Lower lobe of right lung (tissue), 2 donors: ENCODE data around the gene USP43. TPM values are rescaled to one million over a fixed set of nuclear protein-coding genes. Genes with fewer than 3 reads are reported as not detected.

ENCODE experiments used
- ATAC-seq, 2 donors: fragments of 200-7000 bp; cut with Tn5 transposase; one replicate each; pipeline ENCODE4 v1.9.1; 2020 to 2022; ENCODE audit warnings: mild to moderate bottlenecking in 2 of 2, moderate library complexity in 2 of 2
- DNase-seq: peaks from one replicate; pipeline ENCODE4 v3.0.0-alpha.2; 2020
- H3K27ac ChIP-seq: fragments of 200-600 bp; one replicate; pipeline ENCODE4 v1.8.0; 2022
- H3K27me3 ChIP-seq: fragments of 200-600 bp; one replicate; pipeline ENCODE4 v1.8.0; 2022; ENCODE audit warnings: low read depth
- H3K36me3 ChIP-seq: fragments of 200-600 bp; one replicate; pipeline ENCODE4 v1.8.0; 2022; ENCODE audit warnings: mild to moderate bottlenecking
- H3K4me1 ChIP-seq: fragments of 200-600 bp; one replicate; pipeline ENCODE4 v1.8.0; 2022
- H3K4me3 ChIP-seq: fragments of 200-600 bp; one replicate; pipeline ENCODE4 v1.8.0; 2022; ENCODE audit warnings: mild to moderate bottlenecking
- H3K9me3 ChIP-seq: fragments of 200-600 bp; one replicate; pipeline ENCODE4 v1.8.0; 2022
- CTCF ChIP-seq: fragments of 200-600 bp; IDR thresholded peaks from one replicate; pipeline ENCODE4 v1.8.0; 2022; ENCODE audit warnings: antibody characterized with exemption, mild to moderate bottlenecking
- intact Hi-C: fragments of 100-400 bp; cut with DNase I; formaldehyde crosslinking; loops from one replicate; pipeline ENCODE4 v1.11.0; 2022
- total RNA-seq: library from RNA; stranded (reverse); fragmentation: NEBNext Ultra II Directional; extraction: Animal tissue kit (Norgen Biotek cat#: 25700); gene quantifications from one replicate; pipeline ENCODE4 v1.2.1, GENCODE V29; 2021
- donor health status: DM: no; HTN: yes; CAD: no; lungs with severe emphysema.

The USP43 gene
- total RNA-seq, 1 donor from 2014 or later, result 6.8 TPM

GRCh38 chr17:9763643-9764042 is 118.3 kb downstream of the USP43 start:
- Histone ChIP-seq H3K4me1 (no peaks in the 10 kb centered on the region), H3K27me3 (peaks cover 18% of the 10 kb centered on the region), H3K9me3 (no peaks in the 10 kb centered on the region), H3K27ac (no peak overlapping the region), H3K4me3 (no peak overlapping the region), H3K36me3 (no peaks in the 10 kb centered on the region)
- TF ChIP-seq CTCF, result no peak
- intact Hi-C loops, result no loop called here
- no peak for DNase-seq
- peak; percentile 14 to 34 for ATAC-seq

- Histone ChIP-seq H3K27ac (no peak overlapping the region), H3K27me3 (peaks cover 26% of the 10 kb centered on the region), H3K4me1 (no peaks in the 10 kb centered on the region), H3K9me3 (no peaks in the 10 kb centered on the region), H3K36me3 (no peaks in the 10 kb centered on the region), H3K4me3 (no peak overlapping the region)
- no peak for ATAC-seq
- no peak for DNase-seq
- intact Hi-C loops, result no loop called here
- TF ChIP-seq CTCF, result no peak
Observed at GRCh38 chr17:9765322-9765721, 120.0 kb downstream of the USP43 start.

- H3K27me3 ChIP-seq, result peaks cover 26% of the 10 kb centered on the region
- ATAC-seq, result no peak
- no peak for TF ChIP-seq CTCF
- no peaks in the 10 kb centered on the region for H3K36me3 ChIP-seq
- H3K4me3 ChIP-seq, result no peak overlapping the region
- H3K9me3 ChIP-seq, result no peaks in the 10 kb centered on the region
- H3K4me1 ChIP-seq, result no peaks in the 10 kb centered on the region
- intact Hi-C loops, result no loop called here
- DNase-seq, result no peak
- no peak overlapping the region for H3K27ac ChIP-seq
Observed at GRCh38 chr17:9766970-9767369, 121.7 kb downstream of the USP43 start.

GRCh38 chr17:9767432-9767991 is 122.2 kb downstream of the USP43 start:
- no peak overlapping the region for H3K27ac ChIP-seq
- H3K4me1 ChIP-seq, result no peaks in the 10 kb centered on the region
- ATAC-seq (no peak), DNase-seq (no peak)
- peaks cover 26% of the 10 kb centered on the region for H3K27me3 ChIP-seq
- no peaks in the 10 kb centered on the region for H3K9me3 ChIP-seq
- H3K4me3 ChIP-seq, result no peak overlapping the region
- no peak for TF ChIP-seq CTCF
- intact Hi-C loops, result no loop called here
- no peaks in the 10 kb centered on the region for H3K36me3 ChIP-seq

GRCh38 chr17:9768381-9768934 is 123.1 kb downstream of the USP43 start:
- no peak overlapping the region for H3K27ac ChIP-seq
- DNase-seq (no peak), ATAC-seq (no peak)
- H3K4me3 ChIP-seq, result no peak overlapping the region
- H3K36me3 ChIP-seq, result no peaks in the 10 kb centered on the region
- H3K9me3 ChIP-seq, result no peaks in the 10 kb centered on the region
- H3K4me1 ChIP-seq, result no peaks in the 10 kb centered on the region
- peak; percentile 51 for TF ChIP-seq CTCF
- intact Hi-C loops, result no loop called here
- peaks cover 26% of the 10 kb centered on the region for H3K27me3 ChIP-seq
